ENCODE data around the gene RCN2. TPM values are rescaled to one million over a fixed set of nuclear protein-coding genes. Genes with fewer than 3 reads are reported as not detected.

Gene RCN2
- total RNA-seq, 1 donor from 2014 or later, result 39.4 TPM

DNA sequence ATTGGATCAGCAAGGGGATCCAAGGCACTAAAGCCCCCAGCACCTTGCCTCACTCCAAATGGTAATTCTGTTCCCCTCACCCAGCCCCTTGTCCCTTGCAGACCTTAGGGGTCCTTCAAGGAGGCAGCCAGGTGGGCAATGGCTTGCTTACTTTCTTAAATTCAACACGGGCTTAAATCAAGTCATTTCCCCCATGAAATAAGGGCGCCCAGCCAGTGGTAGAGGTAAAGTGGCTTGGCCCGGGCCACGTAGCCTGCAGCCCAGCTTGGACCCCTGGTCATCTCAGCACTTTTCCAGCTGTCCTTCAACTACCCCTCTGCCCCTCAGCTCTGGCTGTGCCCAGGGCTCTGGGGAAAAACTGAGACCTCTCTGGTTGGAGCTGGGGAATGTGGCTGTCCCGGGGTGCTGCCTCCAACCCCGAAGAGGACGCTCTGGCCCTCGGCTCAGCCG, 64.6 kb downstream of the RCN2 start:
- TF ChIP-seq, protein P1, sequence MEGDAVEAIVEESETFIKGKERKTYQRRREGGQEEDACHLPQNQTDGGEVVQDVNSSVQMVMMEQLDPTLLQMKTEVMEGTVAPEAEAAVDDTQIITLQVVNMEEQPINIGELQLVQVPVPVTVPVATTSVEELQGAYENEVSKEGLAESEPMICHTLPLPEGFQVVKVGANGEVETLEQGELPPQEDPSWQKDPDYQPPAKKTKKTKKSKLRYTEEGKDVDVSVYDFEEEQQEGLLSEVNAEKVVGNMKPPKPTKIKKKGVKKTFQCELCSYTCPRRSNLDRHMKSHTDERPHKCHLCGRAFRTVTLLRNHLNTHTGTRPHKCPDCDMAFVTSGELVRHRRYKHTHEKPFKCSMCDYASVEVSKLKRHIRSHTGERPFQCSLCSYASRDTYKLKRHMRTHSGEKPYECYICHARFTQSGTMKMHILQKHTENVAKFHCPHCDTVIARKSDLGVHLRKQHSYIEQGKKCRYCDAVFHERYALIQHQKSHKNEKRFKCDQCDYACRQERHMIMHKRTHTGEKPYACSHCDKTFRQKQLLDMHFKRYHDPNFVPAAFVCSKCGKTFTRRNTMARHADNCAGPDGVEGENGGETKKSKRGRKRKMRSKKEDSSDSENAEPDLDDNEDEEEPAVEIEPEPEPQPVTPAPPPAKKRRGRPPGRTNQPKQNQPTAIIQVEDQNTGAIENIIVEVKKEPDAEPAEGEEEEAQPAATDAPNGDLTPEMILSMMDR (IDR thresholded peaks at IDR 0.05), result no peak
- no peaks in the 10 kb centered on the region for H3K27me3 ChIP-seq
- DNase-seq, result no peak
- H3K4me1 ChIP-seq, result peaks cover 5% of the 10 kb centered on the region
- H3K27ac ChIP-seq, result peak overlapping the region; percentile 51
- H3K9me3 ChIP-seq, result no peaks in the 10 kb centered on the region
- intact Hi-C loops (cut with DNase I), result no loop called here
- ATAC-seq, result no peak
- H3K36me3 ChIP-seq, result no peaks in the 10 kb centered on the region
- peak overlapping the region; percentile 42 for H3K4me3 ChIP-seq

GRCh38 chr15:76996526-76997401, 65.2 kb downstream of the RCN2 start:
- Histone ChIP-seq H3K27ac (peak overlapping the region; percentile 51), H3K36me3 (no peaks in the 10 kb centered on the region), H3K27me3 (no peaks in the 10 kb centered on the region), H3K4me1 (peaks cover 5% of the 10 kb centered on the region), H3K4me3 (peak overlapping the region; percentile 42), H3K9me3 (no peaks in the 10 kb centered on the region)
- peak; percentile 62 for DNase-seq
- intact Hi-C loops (cut with DNase I), result no loop called here
- TF ChIP-seq, protein P1 (IDR thresholded peaks at IDR 0.05), result no peak
- ATAC-seq, result peak; percentile 11

- TF ChIP-seq, protein P1 (IDR thresholded peaks at IDR 0.05), result no peak
- Histone ChIP-seq H3K27me3 (no peaks in the 10 kb centered on the region), H3K4me3 (no peak overlapping the region), H3K4me1 (peaks cover 5% of the 10 kb centered on the region), H3K9me3 (no peaks in the 10 kb centered on the region), H3K36me3 (no peaks in the 10 kb centered on the region), H3K27ac (no peak overlapping the region)
- intact Hi-C loops (cut with DNase I), result no loop called here
- no peak for DNase-seq
- no peak for ATAC-seq
These were observed 67.2 kb downstream of the RCN2 start for GRCh38 chr15:76998663-76999285.

- ATAC-seq, result no peak
- DNase-seq, result peak; percentile 11
- H3K4me3 ChIP-seq, result no peak overlapping the region
- H3K4me1 ChIP-seq, result peaks cover 5% of the 10 kb centered on the region
- no peaks in the 10 kb centered on the region for H3K36me3 ChIP-seq
- intact Hi-C loops (cut with DNase I), result no loop called here
- H3K27ac ChIP-seq, result no peak overlapping the region
- no peaks in the 10 kb centered on the region for H3K9me3 ChIP-seq
- no peaks in the 10 kb centered on the region for H3K27me3 ChIP-seq
- TF ChIP-seq, protein P1 (IDR thresholded peaks at IDR 0.05), result no peak
These were observed 68.4 kb downstream of the RCN2 start for GRCh38 chr15:76999996-77000395.

GRCh38 chr15:77001351-77001750, 69.8 kb downstream of the RCN2 start:
- Histone ChIP-seq H3K4me1 (peaks cover 3% of the 10 kb centered on the region), H3K9me3 (no peaks in the 10 kb centered on the region), H3K27ac (no peak overlapping the region)

More at GRCh38 chr15:77001351-77001750, 69.8 kb downstream of the RCN2 start:
- intact Hi-C loops (cut with DNase I), result no loop called here
- Histone ChIP-seq H3K27me3 (no peaks in the 10 kb centered on the region), H3K4me3 (no peak overlapping the region), H3K36me3 (no peaks in the 10 kb centered on the region)
- ATAC-seq (no peak), DNase-seq (peak; percentile 29)
- TF ChIP-seq, protein P1 (IDR thresholded peaks at IDR 0.05), result no peak
